HG03439 (cell line): Measurements from ENCODE around the gene BCL11A.

Source experiments
- ATAC-seq: cut with Tn5 transposase; IDR thresholded peaks from one replicate; pipeline ENCODE4 v1.9.1; 2021; ENCODE audit warnings: mild to moderate bottlenecking, moderate library complexity; ENCODE audit not compliant: unreplicated experiment

The BCL11A gene

DNA sequence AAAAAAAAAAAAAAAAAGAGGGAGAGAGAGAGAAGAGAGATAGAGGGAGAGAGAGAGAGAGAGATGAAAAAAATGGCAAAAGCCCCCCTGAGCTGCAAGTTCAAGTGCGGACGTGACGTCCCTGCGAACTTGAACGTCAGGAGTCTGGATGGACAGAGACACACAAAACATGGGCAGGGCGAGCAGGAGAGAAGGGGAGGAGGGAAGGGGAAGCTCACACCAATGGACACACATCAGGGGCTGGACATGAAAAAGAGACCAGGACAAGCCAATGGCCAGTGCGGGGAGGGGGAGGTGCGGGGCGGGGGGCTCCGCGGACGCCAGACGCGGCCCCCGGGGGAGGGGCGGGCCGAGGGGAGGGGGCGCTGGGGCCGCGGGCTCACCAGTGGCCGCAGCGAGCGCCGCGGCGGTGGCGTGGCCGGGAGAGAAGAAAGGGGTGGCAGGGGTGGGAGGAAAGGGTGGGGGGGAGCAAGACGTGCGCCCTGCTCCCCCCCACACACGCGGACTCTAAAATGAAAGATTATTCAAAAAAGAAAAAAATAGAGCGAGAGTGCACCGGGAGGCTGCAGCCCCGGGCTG lies at the start of gene BCL11A:
BCL11A (minus strand) TSS at position 160 of the 579 bp plus-strand sequence. CDS start 384 bp downstream, outside the sequence.
- no peak for ATAC-seq

- no peak for ATAC-seq
Observed at GRCh38 chr2:60602828-60603532, 49.5 kb upstream of the BCL11A start.

- no peak for ATAC-seq
Observed at GRCh38 chr2:60602388-60602787, 48.9 kb upstream of the BCL11A start.

DNA sequence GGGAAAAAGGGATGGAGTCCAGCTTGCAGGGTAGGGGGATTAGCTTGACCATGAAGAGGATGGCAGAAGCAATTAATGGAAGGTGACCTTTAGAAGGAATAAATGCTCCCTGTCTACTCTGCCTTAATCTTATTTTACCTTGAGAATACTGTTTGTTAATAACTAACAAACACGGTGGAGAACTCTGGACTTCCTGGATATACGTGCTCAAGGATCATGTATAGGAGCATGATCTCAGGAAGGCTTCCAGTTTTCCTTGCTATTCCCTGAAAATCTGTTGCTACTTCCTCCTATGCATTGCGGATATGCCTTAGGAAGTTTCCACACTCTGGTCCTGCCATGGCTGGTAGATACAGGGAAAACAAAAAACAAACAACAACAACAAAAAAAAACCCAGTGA lies 44.8 kb upstream of the BCL11A start:
- no peak for ATAC-seq

DNA sequence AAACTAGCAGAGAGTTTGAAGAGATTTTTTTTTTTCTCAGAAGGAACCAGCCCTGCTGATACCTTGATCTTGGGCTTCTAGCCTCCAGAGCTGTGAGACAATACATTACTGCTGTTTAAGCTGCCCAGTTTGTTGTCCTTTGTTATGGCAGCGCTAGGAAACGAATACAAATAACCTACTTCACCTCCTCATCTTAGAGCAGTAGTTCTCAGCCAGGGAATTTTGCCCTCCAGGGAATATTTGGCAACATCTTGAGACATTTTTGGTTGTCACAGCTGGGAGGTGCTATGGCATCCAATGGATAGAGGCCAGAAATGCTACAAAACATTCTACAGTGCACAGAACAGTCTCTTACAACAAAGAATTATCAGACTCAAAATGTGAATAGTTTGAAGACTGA lies 43.9 kb upstream of the BCL11A start:
- ATAC-seq: no peak

GRCh38 chr2:60596411-60596810 lies 43.0 kb upstream of the BCL11A start:
- ATAC-seq: no peak

DNA sequence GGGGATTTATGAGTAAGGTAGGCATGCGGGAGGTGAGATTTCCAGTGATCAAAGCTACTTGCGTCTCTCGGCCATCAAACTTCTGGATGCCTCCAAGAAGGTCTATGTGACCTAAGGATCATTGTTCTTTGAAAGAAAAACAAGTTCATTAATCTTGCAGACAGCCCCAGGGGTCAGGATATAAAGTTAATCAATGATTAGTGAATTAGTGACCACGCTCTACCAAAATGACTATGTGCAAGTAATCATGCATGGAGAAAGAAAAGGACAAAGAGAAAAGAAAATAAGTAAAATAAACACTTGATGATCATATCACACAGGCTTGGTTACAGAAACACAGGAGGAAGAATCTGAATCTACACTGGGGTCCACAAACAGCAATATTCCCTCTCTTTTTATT lies 42.5 kb upstream of the BCL11A start:
- no peak for ATAC-seq

DNA sequence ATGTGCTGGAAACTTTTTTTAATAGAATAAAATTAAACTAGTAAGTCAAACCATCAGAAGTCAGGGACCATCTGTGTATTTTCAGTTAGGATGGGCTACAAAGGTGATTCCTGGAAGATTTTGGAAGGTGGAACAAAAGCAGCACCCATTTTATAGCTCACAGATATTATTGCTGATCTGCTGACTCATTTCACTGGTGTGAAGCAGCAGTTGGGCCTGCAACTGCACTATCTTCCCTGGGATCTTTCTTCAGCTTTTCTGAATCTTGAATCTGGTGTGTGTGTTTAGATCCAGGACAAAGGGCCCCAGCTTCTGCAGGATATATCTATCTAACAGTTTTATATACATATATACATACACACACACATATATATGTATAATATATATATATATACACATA lies 35.6 kb upstream of the BCL11A start:
- no peak for ATAC-seq

- ATAC-seq: no peak
Observed at GRCh38 chr2:60586081-60586480, 32.6 kb upstream of the BCL11A start.

- ATAC-seq: no peak
Observed at GRCh38 chr2:60585276-60585675, 31.8 kb upstream of the BCL11A start.

GRCh38 chr2:60583604-60584003 lies 30.1 kb upstream of the BCL11A start:
- ATAC-seq: no peak

GRCh38 chr2:60581433-60582282 lies 28.2 kb upstream of the BCL11A start:
- peak; percentile 83 for ATAC-seq

DNA sequence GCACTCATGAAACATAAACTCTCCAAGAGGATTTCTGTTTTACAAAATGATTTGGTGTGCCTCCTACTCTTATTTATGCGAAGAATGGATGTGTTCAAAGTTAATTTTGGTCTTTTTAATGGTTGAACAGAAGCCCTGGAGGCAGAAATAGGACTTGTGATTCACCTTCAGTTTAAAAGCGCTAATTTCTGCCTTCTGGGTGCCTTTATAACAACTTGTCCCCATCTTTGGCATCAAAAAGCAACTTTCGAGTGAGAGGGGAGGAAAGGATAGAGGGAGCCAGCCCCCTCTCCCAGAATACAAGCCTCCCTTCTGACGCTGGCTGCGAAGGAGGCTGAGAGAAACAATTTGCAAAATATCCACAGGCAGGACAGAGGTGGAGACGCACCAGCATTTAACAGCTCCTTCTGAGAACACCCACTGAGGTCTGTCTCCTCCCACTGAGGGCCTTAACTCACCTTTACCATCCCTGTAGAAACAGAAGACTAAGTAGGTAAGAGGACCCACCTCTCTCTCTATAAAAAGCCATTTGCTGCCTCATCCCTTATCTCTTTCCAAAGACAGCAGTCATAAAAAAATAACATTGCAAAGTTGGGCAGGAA lies 24.3 kb upstream of the BCL11A start:
- no peak for ATAC-seq

DNA sequence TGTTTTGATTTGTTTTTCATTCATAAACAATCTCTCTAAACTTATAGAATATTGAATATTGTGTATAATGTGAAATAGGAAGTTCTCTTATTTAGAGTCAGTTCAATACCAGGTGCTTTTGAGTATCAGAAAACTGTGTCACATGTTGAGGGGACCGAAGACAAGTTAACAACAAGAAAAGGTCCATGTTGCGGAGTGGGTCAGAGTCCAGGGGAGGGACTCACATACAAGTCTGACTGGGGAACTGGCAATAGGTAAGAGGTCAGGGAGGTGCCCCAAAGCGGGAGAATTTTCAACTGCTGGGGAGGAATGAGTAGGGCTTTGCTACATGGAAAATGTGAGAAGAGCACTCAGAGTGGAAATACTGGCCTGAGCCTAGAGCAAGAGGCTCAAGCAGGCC lies 19.8 kb upstream of the BCL11A start:
- ATAC-seq: no peak

- no peak for ATAC-seq
Observed at GRCh38 chr2:60570251-60570650, 16.8 kb upstream of the BCL11A start.

GRCh38 chr2:60569680-60570111 lies 16.2 kb upstream of the BCL11A start:
- no peak for ATAC-seq

- no peak for ATAC-seq
Observed at GRCh38 chr2:60567919-60568768, 14.7 kb upstream of the BCL11A start.

DNA sequence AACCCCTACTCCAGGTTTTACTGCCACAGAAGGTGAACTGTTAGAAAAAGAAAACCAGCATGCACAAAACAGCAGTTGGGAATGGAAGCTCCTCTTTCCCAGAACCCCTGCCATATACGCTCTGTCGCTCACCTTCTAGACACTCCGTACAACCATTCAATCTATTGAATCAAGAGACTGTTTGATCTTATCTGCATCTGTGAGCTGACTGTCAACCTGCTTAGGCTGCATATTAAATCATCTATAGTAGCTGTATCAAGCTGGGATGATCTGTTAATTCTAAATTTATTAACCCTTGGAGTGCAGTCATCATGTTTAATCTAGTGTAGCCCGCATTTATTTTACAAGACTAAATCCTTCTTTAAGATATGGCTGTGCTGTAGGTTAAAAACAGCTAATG lies 13.6 kb upstream of the BCL11A start:
- ATAC-seq: no peak

GRCh38 chr2:60565472-60565871 lies 12.0 kb upstream of the BCL11A start:
- no peak for ATAC-seq
